ENCODE results near the gene ARL2.
A peak's percentile ranks its signal among the peaks of the same experiment; 100 is the strongest.

The ARL2 gene

DNA sequence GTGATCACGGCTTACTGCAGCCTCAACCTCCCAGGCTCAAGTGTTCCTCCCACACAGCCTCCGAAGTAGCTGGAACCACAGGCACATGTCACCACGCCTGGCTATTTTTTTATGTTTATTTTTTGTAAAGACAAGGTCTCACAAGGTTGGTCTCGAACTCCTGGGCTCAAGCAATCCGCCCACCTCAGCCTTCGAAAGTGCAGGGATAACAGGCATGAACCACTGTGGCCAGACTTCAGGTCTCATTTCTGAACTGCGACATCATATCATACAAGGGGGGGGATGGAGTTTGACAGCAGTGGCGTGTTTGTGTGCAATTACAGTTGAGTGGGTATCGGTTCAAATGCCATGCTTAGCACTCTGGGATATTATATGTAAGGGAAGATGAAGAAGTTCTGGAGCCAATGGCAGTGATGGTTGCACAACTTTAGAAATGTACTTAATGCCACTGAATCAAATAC, 37.5 kb downstream of the ARL2 start:
- no peak for DNase-seq

DNA sequence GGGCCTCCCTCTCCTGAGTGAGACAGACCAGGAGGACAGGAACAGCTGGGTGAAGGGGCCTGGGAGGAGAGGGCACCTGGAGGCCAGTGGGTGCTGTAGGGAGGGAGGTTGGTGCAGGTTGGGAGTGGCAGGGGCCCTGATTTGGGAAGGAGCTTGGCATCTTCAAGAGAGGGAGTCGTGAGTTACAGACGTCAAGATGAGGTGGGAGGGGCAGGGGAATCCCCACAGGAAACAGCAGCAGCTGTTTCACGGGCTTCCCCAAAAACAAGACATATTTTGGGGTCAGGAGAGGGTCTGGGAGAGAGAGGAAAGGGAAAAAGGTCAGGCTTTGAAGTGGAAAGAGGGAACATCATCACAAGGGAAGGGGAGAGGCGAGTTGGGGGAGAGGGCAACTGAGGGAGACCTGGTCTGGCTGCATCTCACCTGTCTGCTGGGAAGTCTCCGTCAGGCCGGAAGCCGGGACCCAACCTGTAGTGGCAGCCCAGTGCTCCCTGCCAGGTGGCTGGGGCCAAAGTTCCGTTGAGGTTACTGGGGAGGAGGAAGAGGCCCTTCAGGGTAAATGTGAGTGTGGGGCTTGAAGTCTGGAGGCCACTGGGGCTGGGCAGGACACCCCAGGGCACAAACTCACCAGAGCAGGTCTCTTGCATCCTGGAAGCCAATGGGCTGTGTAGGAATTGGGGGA, 40.0 kb downstream of the ARL2 start:
- DNase-seq: peak; percentile 9

DNA sequence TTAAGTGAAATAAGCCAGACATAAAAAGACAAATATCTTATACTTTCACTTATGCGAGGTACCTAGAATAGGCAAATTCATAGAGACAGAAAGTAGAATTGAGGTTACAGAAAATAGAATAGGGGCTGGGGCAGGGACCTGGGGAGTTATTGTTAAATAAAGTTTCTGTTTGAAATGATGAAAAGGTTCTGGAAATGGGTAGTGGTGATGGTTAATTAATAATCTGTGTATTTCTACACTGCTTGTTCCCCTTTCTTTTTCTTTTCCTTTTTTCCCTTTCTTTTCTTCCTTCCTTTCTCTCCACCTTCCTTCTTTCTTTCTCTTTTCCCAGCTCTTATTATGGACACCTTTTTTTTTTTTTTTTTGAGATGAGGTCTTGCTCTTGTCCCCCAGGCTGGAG, 41.6 kb downstream of the ARL2 start:
- no peak for DNase-seq

DNA sequence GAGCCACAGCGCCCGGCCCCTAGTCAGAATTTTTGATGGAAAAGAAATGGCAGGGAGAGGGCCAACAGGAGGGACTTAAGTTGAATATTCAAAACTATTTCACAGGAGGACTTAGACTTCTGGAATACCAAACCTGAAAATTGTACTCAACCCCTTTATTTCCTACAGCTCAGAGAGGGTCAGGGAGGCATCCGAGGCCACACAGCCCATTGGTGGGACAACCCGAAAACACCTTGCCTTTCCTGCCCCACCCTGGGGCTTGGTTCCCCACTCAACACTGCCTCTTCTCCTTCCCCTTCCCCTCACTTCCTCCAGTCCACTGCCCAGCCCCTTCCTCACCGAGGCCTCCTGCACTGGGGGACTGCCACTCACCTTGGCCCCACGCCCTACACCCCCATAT, 43.0 kb downstream of the ARL2 start:
- DNase-seq: no peak

DNA sequence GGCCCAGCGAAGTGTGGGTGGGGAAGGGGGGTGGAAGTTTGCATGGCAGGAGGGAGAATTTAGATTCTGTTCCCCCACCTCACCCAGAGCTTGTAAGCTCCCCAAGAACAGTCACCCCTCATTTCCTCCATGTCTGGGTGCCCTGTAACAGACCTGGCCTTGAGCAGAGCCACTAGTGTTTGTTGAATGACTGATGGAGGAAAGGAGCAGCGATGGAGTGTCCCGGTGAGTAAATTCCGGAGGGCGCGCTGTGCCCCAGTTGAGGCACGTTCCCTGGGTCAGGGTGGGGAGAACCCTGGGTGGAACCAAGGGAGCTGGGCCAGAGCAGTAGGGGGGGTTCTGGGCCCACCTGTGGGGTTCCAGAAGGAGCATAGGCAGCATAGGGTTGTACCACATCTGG, 43.6 kb downstream of the ARL2 start:
- no peak for DNase-seq

DNA sequence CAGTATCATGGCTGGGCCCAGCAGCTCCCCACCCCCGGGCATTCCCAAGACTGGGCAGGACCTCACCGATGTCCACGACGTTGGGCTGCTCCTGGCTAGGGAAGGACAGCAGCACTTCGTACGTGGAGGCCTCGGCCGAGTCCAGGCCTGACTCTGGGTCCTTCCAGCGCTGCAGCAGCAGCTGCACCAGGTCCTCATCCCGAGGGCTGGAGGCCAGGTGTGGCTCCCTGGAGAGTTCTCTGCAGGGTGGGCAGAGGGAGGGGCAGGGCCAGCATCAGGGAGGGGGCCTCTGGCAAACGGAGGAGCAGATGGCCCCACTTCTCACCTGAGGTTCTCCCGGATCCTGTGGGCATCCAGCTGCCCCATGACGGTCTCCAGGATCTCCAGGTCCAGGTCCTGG, 44.1 kb downstream of the ARL2 start:
- DNase-seq: no peak

DNA sequence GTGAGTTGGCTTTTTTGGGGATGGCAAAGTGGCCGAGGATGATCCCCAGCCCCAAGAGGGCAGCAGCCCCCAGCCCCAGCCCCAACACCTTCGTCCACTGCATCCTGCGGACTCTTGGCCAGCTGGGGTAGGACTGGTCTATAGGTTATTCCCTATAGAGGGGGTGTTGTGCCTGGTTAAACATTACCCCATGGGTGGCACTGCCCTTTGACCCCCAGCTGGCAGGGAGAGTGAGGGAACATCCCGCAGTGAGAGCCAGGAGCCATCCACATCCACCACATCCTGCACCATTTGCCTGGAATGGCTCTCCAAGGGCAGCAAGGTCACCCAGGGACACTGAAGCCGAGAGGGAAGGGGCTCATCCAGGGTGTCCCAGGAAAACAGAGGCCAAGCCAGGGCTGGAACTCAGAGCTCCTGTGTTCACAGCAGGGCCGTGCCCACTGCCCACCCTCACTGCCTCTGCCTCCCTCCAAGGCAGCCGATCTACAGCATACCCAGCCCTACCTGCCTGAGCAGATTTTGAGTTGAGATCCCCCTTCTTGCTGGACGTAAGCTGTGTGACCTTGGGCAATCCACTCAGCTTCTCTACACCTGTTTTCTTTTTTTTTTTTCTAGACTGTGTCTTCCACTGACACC, 44.6 kb downstream of the ARL2 start, which contains the start of gene NAALADL1:
NAALADL1 (minus strand) TSS at position 135 of the 636 bp plus-strand sequence; CDS start at position 103, 32 bp downstream.
- DNase-seq: no peak

DNA sequence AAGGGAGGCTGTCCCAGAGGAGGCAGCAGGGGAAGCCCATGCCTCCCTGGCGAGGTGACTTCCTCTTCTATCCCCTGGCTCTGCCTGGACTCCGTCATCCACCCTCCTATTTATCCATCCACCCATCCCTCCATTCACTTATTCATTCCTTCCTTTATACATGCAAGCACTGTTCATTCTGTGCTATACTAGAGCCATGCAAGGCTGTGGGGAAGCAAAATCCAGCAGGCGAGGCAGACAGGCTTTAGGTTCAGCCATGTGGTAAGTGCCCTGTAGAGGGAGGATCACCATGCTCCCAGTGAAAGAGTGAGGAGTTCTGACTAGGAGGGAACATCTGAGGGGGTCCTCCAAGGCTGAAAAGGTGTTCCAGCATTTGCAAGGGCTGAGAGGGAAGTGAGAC, 45.6 kb downstream of the ARL2 start:
- DNase-seq: no peak

DNA sequence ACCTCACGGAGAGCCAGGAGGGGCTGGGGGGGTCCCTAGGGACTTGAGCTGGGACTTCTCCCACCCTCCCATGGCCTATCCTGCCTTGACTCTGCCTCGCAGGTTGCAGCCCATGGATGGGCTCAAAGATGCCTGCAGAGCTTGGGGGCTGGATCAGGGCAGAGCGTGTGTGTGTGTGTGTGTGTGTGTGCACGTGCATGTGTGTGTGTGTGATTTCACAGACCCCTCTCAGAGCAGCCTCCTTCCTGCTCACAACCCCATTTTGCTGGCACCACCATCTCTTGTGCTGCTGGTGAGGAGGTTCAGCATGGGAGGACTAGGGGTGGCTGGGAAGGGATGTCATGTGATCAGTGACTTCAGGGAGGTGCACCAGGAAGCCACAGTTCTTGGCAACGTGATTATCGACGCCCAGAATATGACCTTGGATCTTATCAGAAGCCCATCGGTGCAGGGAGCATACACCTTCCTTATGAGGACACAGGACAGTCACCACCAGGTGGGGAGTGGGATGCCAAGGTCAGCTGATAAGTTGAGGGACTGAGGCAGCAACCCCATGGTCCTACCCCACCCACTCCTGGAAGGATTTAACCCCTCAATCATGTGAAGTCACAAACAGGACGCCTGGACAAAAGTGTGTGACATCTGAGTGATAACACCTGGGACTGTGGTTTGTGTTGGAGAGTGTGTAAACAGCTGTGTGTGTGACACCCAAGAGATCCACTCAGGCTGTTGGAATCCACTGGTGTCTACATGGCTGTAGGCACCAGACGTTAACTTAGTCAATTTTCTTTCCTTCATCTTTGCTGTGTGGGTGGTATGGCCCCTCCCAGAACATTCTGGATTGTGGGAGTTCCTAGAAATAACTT, 46.2 kb downstream of the ARL2 start:
- DNase-seq: no peak

DNA sequence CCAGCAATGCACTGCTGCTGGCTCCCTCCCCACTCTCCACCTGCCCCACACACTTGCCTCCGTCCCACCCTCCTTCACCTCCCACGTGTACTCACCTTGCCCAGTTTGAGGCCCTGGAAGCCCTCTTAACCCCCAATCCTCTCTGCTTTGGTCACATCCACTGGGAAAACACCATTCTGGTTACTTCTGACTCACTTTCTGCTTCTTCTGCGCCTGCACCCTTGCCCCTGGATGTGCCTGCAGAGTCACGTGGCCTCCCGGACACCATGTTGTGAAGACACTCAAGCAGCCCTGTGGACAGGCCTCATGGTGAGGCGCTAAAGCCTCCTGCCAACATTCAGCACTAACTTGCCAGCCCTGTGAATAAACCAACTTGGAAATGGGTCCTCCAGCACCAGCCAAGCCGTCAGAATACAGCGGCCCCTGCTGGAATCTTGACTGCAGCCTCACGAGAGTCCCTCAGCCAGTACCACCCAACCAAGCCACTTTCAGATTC, 47.0 kb downstream of the ARL2 start:
- no peak for DNase-seq

DNA sequence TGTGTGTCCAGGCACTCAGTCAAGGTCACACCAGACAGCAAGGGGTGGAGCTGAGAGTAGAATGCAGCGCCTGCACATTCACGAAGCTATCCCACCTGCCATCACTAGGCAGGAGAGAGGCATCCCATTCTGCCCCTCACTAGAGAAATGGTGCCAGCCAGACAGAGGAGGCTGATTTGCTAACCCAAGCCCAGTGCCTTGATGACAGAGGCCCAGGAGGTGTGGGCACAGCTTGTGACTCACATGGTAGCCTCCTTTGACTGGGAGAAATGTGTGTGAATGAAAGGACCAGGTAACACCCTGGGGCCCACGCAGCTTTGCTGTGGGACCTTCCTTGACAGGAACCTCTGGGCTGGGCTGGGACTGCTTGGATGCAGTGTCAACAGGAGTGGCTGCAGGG, 49.6 kb downstream of the ARL2 start:
- DNase-seq: no peak

DNA sequence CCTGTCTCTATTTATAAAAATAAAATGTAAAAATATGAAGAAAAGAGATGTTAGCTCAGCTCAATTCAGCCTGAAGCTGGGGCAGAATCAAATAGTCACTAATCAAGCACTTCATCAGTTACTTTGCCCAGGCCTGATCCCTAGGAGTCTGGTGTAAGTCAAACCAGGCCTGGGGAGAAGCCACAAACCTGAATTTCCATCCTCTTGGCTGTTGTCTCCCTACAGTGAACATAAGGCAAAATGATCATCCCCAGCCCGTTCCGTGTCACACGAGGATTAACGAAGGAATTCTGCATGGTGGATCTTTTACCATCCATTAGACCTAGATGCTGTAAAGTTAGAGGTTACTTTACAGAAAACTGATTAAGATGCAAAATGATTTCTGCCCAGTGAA, 50.9 kb downstream of the ARL2 start:
- DNase-seq: no peak

DNA sequence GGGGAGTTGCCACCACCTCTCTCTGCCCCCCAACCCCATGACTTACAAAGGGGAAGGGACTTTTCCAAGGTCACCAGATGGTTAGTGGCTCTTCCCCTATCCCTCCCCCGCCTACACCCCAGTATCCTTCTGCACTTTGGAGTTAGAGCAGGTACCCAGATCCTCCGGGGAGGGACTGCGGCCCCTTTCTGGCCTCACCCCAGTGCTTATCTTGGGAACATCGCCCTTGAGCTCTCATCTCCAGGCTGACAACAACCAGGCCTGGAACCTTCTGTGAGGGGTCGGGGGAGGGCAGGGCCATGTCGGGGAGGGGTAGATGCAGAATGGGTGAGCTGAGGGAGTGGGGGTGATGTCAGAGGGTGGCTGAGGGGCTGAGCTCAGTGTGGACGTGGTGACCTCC, 51.9 kb downstream of the ARL2 start:
- no peak for DNase-seq

DNA sequence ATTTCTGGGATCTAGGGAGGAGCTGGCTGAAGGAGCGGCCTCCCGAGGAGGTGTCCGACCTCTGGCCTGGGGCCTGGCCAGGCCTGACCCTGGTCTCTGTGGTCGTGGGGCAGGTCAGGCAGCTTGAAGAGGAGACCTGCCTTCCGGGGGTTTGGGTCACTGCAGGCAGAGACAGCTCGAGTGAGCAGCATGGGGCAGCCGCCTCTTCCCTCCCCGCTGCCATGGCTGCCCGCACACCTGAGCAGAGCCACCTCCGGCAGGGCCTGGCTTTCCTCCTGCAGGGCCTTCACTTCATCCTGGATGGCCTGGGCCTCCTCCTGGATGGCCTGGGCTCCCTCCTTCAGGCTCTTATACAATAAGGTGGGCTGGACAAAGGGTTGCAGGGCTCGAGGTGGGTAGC, 52.4 kb downstream of the ARL2 start:
- no peak for DNase-seq

DNA sequence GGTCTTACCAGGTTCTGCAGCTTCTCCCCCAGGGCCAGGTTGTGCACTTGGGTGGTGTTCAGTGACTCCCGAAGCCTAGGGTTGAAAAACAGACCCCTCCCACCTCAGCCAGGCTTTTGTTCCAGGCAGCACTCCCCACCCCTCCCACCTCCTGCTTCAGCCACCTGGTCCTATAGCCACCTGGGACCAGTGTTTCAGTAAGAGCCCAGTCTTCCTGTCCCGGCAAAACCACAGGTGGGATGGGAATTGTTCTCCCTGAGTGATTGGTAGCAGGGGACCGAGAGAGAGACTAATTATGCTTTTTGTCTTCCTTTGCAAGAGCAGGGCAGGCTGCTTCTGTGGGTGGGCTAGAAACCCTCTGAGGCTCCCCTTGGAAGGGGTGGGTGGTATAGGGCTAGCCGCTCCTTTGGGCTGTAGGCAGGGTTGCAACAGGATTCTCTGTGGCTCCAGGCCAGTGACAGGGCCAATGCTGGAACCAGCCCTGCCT, 52.9 kb downstream of the ARL2 start:
- DNase-seq: no peak

DNA sequence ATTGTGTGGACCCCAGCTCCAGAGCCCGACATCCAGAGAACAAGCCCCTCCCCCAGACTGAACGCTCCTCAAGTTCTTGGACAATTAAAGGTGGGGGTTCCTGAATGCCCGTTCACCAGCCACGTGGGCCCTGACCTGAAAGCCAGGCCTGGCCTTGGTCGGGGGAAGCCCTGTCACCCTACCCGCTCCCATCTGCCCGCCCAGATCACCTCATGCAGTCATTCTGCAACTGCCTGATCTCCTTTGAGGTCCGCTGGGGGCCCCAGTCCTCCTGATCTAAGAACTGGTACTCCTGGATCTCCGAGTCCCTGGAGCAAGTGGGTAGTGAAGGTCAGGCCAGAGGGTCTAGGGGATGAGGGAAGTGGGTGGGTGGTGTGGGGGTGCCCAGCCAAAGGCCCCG, 53.5 kb downstream of the ARL2 start:
- DNase-seq: no peak

DNA sequence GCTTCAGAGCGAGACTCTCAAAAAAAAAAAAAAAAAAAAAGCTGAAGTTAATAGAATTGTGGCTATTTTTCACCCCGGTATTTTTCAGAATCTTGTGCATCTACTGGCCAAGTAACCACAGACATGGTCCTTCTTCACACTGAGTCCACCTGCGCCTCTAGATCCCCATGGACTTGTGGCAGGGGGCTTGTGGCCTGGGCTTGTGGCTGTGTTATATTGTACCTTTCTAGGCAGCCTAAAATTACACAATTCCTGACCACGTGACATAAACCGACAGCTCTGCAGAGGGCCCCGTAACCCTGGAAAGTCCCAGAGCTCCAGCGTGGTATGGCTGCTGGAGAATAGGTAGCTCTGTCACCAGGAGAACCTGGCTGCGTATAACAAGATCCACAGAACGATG, 55.3 kb downstream of the ARL2 start:
- DNase-seq: no peak

Measured in activated effector memory CD4-positive, alpha-beta T cell treated with Interleukin-2 at 50 U/mL for 16 hours (primary cell).